Thyroid gland (tissue), 4 donors: ENCODE measurements around the gene ASB10. TPM values are rescaled to one million over a fixed set of nuclear protein-coding genes. Genes with fewer than 3 reads are reported as not detected.
A peak's percentile ranks its signal among the peaks of the same experiment; 100 is the strongest.

Source experiments
- DNase-seq, 2 donors: peaks; one replicate each; pipeline ENCODE4 v3.0.0-alpha.2; 2019
- H3K27ac ChIP-seq, 3 donors: fragments of 200-600 bp; sonication (generic); 1 replicate in 2 of 3; 2 replicates in 1 of 3; pipeline ENCODE4 v1.5.1; 2016 to 2019; ENCODE audit warnings: mild to moderate bottlenecking in 1 of 3, moderate library complexity in 1 of 3
- H3K27me3 ChIP-seq: fragments of 200-600 bp; sonication (generic); one replicate; pipeline ENCODE4 v1.5.1; 2019
- H3K36me3 ChIP-seq, 2 donors: fragments of 200-600 bp; sonication (generic); one replicate each; pipeline ENCODE4 v1.5.1; 2016 to 2019
- H3K4me1 ChIP-seq, 2 donors: fragments of 200-600 bp; sonication (generic); one replicate each; pipeline ENCODE4 v1.5.1; 2017 to 2019
- H3K4me3 ChIP-seq, 3 donors: fragments of 200-600 bp; sonication (generic); replicated peaks in 1 of 3; 1 replicate in 2 of 3; 2 replicates in 1 of 3; pipeline ENCODE4 v1.5.1; 2016; ENCODE audit warnings: mild to moderate bottlenecking in 1 of 3
- H3K9me3 ChIP-seq: fragments of 200-600 bp; sonication (generic); one replicate; pipeline ENCODE4 v1.5.1; 2017
- CTCF ChIP-seq, 6 experiments: fragments of 200-600 bp in 3 of 6; fragments of 450-650 bp in 3 of 6; sonication (generic) in 3 of 6; IDR thresholded peaks; one replicate each; pipeline ENCODE4 v1.5.1; 2016 to 2019; ENCODE audit warnings: antibody characterized with exemption in 6 of 6, mild to moderate bottlenecking in 2 of 6, inconsistent platforms in 1 of 6, moderate library complexity in 1 of 6
- POLR2A ChIP-seq, 2 donors: fragments of 450-650 bp; IDR thresholded peaks; one replicate each; pipeline ENCODE4 v1.6.1; 2017; ENCODE audit warnings: antibody characterized with exemption in 2 of 2, mild to moderate bottlenecking in 2 of 2, moderate library complexity in 1 of 2
- WGBS, 2 donors: methylation state at CpG; one replicate each; pipeline ENCODE4 v1.1.5; 2017; 5-methylcytosine and 5-hydroxymethylcytosine counted together
- intact Hi-C: fragments of 100-400 bp; cut with DNase I; formaldehyde crosslinking; loops from one replicate; pipeline ENCODE4 v1.15.1; 2023
- total RNA-seq, 4 donors: library from RNA; depleted of rRNA; stranded (reverse); fragments of >200 nt; gene quantifications; one replicate each; pipeline ENCODE4 v1.2.3, GENCODE V29; 2016

Gene ASB10
- total RNA-seq, 4 donors from 2014 or later = not detected

GRCh38 chr7:151137791-151138152 lies 49.3 kb downstream of the ASB10 start:
- WGBS, 2 donors = 84 to 88% methylated on average over 7 to 11 of the region's 11 CpGs
- H3K36me3 ChIP-seq = peaks cover 57 to 62% of the 10 kb centered on the region in 2 donors
- H3K4me3 ChIP-seq = no peak overlapping the region
- peak in 1 of 2 donors; percentile 0 for DNase-seq
- no peaks in the 10 kb centered on the region for H3K27me3 ChIP-seq
- no peak overlapping the region for H3K27ac ChIP-seq
- no peaks in the 10 kb centered on the region for H3K4me1 ChIP-seq
- H3K9me3 ChIP-seq = no peaks in the 10 kb centered on the region
- TF ChIP-seq POLR2A (IDR thresholded peaks at IDR 0.05) = no peak
- no peak for TF ChIP-seq CTCF (IDR thresholded peaks at IDR 0.05)
- intact Hi-C loops = no loop called here

- peak in 1 of 2 donors; percentile 0 for DNase-seq
- Histone ChIP-seq H3K9me3 (no peaks in the 10 kb centered on the region), H3K4me1 (no peaks in the 10 kb centered on the region), H3K27ac (no peak overlapping the region), H3K4me3 (no peak overlapping the region), H3K36me3 (peaks cover 59 to 62% of the 10 kb centered on the region in 2 donors), H3K27me3 (no peaks in the 10 kb centered on the region)
- WGBS, 2 donors = 90% methylated on average over 21 to 22 of the region's 22 CpGs
- TF ChIP-seq POLR2A (IDR thresholded peaks at IDR 0.05) (no peak), CTCF (IDR thresholded peaks at IDR 0.05) (no peak)
- intact Hi-C loops = no loop called here
Observed at GRCh38 chr7:151137076-151137675, 49.9 kb downstream of the ASB10 start.

- Histone ChIP-seq H3K9me3 (no peaks in the 10 kb centered on the region), H3K4me1 (no peaks in the 10 kb centered on the region), H3K27ac (no peak overlapping the region), H3K4me3 (no peak overlapping the region), H3K36me3 (peaks cover 61 to 64% of the 10 kb centered on the region in 2 donors), H3K27me3 (no peaks in the 10 kb centered on the region)
- 95 to 96% methylated on average over 29 to 33 of the region's 33 CpGs for WGBS, 2 donors
- intact Hi-C loops = no loop called here
- TF ChIP-seq POLR2A (IDR thresholded peaks at IDR 0.05) = no peak
- no peak for TF ChIP-seq CTCF (IDR thresholded peaks at IDR 0.05)
- DNase-seq = peak in 1 of 2 donors; percentile 0
Observed at GRCh38 chr7:151135866-151136843, 50.9 kb downstream of the ASB10 start.

- Histone ChIP-seq H3K27me3 (no peaks in the 10 kb centered on the region), H3K27ac (no peak overlapping the region), H3K9me3 (no peaks in the 10 kb centered on the region), H3K4me1 (no peaks in the 10 kb centered on the region), H3K36me3 (peaks cover 61 to 65% of the 10 kb centered on the region in 2 donors), H3K4me3 (no peak overlapping the region)
- intact Hi-C loops = no loop called here
- whole genome bisulfite sequencing, 2 donors = 93 to 95% methylated on average over 5 of the region's 5 CpGs
- DNase-seq = no peak
- TF ChIP-seq POLR2A (IDR thresholded peaks at IDR 0.05) (no peak), CTCF (IDR thresholded peaks at IDR 0.05) (no peak)
Observed at GRCh38 chr7:151135525-151135845, 51.6 kb downstream of the ASB10 start.
